Neural cell (in vitro differentiated cells): Measurements from ENCODE around the gene MBNL3. TPM values are rescaled to one million over a fixed set of nuclear protein-coding genes. Genes with fewer than 3 reads are reported as not detected.

Experiments used
- H2AFZ ChIP-seq: fragments of 200-600, 300-800 bp; sonication (generic), shearing (Covaris generic); 2 replicates; pipeline ENCODE4 v1.6.0; 2014; ENCODE audit warnings: low read depth, mild to moderate bottlenecking, antibody characterized with exemption, low read length, moderate library complexity
- H3F3A ChIP-seq: fragments of 200-600 bp; shearing (Covaris generic); 2 replicates; pipeline ENCODE4 v1.6.1; 2016; ENCODE audit warnings: mild to moderate bottlenecking, moderate library complexity, mixed read lengths, antibody characterized with exemption, low read length; ENCODE audit not compliant: insufficient read depth, poor library complexity, severe bottlenecking
- H3K27ac ChIP-seq: fragments of 200-600, 300-800 bp; sonication (generic), shearing (Covaris generic); 2 replicates; pipeline ENCODE4 v1.5.1; 2014; ENCODE audit warnings: mild to moderate bottlenecking, low read length, moderate library complexity
- H3K27me3 ChIP-seq: fragments of 300-800, 200-600 bp; sonication (generic), shearing (Covaris generic); 2 replicates; pipeline ENCODE4 v1.6.0; 2014; ENCODE audit warnings: mild to moderate bottlenecking, low read depth, low read length, moderate library complexity; ENCODE audit not compliant: insufficient read depth
- H3K36me3 ChIP-seq: fragments of 300-800, 200-600 bp; sonication (generic), shearing (Covaris generic); 2 replicates; pipeline ENCODE4 v1.5.1; 2014; ENCODE audit warnings: mild to moderate bottlenecking, antibody characterized with exemption, low read length, moderate library complexity; ENCODE audit not compliant: insufficient read depth
- H3K4me2 ChIP-seq: fragments of 300-800, 200-600 bp; sonication (generic), shearing (Covaris generic); 2 replicates; pipeline ENCODE4 v1.6.0; 2014; ENCODE audit warnings: mild to moderate bottlenecking, low read length
- H3K4me3 ChIP-seq: fragments of 300-800, 200-600 bp; sonication (generic), shearing (Covaris generic); 2 replicates; pipeline ENCODE4 v1.5.1; 2014; ENCODE audit warnings: mild to moderate bottlenecking, low read length, moderate library complexity
- H3K79me2 ChIP-seq: fragments of 200-600 bp; shearing (Covaris generic); replicated peaks from 2 replicates; pipeline ENCODE4 v1.6.0; 2014; ENCODE audit warnings: mild to moderate bottlenecking, low read length, moderate library complexity; ENCODE audit not compliant: insufficient read depth
- H3K9ac ChIP-seq: fragments of 300-800, 200-600 bp; sonication (generic), shearing (Covaris generic); 2 replicates; pipeline ENCODE4 v1.6.1; 2016; ENCODE audit warnings: mild to moderate bottlenecking, low read length, mixed read lengths
- H3K9me2 ChIP-seq: fragments of 200-600 bp; shearing (Covaris generic); 2 replicates; pipeline ENCODE4 v1.6.1; 2016; ENCODE audit warnings: mild to moderate bottlenecking, low read length, mixed read lengths; ENCODE audit not compliant: insufficient read depth
- H3K9me3 ChIP-seq: fragments of 200-600, 300-800 bp; sonication (generic), shearing (Covaris generic); 2 replicates; pipeline ENCODE4 v1.6.1; 2016; ENCODE audit warnings: mild to moderate bottlenecking, mixed run types, low read length, moderate library complexity, mixed read lengths
- H4K20me1 ChIP-seq: fragments of 200-600 bp; shearing (Covaris generic); 2 replicates; pipeline ENCODE4 v1.6.1; 2016; ENCODE audit warnings: mild to moderate bottlenecking, mixed run types; ENCODE audit not compliant: insufficient read depth
- EP300 ChIP-seq: fragments of 450-650 bp; conservative IDR thresholded peaks from 2 replicates; pipeline ENCODE4 v1.6.1; 2014; ENCODE audit warnings: antibody characterized with exemption, mild to moderate bottlenecking, moderate library complexity; ENCODE audit not compliant: poor library complexity, severe bottlenecking
- EZH2 ChIP-seq: fragments of 200-600, 300-800 bp; shearing (Covaris generic), sonication (generic); IDR thresholded peaks from 2 replicates; pipeline ENCODE4 v1.6.1; 2014; ENCODE audit warnings: antibody characterized with exemption, low read length, borderline replicate concordance, mild to moderate bottlenecking; ENCODE audit not compliant: insufficient read depth, poor library complexity, severe bottlenecking
- MXI1 ChIP-seq: fragments of 450-650 bp; conservative IDR thresholded peaks from 2 replicates; pipeline ENCODE4 v1.6.1; 2014; ENCODE audit warnings: antibody characterized with exemption, mild to moderate bottlenecking; ENCODE audit not compliant: poor library complexity, severe bottlenecking
- POLR2AphosphoS5 ChIP-seq: IDR thresholded peaks from 2 replicates; pipeline ENCODE4 v1.6.1; 2012
- RAD21 ChIP-seq: fragments of 450-650 bp; conservative IDR thresholded peaks from 2 replicates; pipeline ENCODE4 v1.6.1; 2014; ENCODE audit warnings: antibody characterized with exemption, mild to moderate bottlenecking, moderate library complexity
- REST ChIP-seq: IDR thresholded peaks from 2 replicates; pipeline ENCODE4 v1.6.1; 2012; ENCODE audit warnings: borderline replicate concordance
- SMC3 ChIP-seq: fragments of 450-650 bp; conservative IDR thresholded peaks from 2 replicates; pipeline ENCODE4 v1.6.1; 2014; ENCODE audit warnings: antibody characterized with exemption, mild to moderate bottlenecking, moderate library complexity; ENCODE audit not compliant: poor library complexity
- TAF1 ChIP-seq: IDR thresholded peaks from 2 replicates; pipeline ENCODE4 v1.6.1; 2012; ENCODE audit warnings: low read depth
- polyA plus RNA-seq: library from polyadenylated mRNA; depleted of rRNA; stranded (reverse); fragments of >200 nt; gene quantifications from 2 replicates; pipeline ENCODE4 v1.2.3, GENCODE V29; 2014
- TF ChIP-seq, protein P1 (sequence below): fragments of 450-650 bp; IDR thresholded peaks from 2 replicates; pipeline ENCODE4 v1.5.1; 2014; ENCODE audit warnings: antibody characterized with exemption, mild to moderate bottlenecking, moderate library complexity; ENCODE audit not compliant: poor library complexity, severe bottlenecking

The MBNL3 gene
- polyA plus RNA-seq, 1 donor from 2014 or later = 0.09 TPM

DNA sequence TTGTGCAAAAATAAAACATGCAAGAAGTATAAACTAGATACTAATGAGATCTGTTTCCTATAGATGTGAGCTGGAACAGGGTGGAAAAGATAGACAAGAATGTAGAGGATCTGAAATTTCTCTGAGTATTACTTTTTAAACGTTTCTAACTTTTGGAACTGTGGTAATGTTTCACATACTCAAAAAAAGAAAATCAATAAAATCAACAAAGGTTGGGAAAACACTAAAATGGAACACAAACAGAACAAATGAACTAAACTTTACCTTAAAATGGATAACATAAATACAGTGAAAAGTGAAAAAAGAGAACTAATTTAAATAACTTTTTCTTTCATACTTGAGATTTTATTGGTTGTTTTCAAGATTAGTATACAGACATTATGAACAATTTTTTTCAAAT lies 32.0 kb upstream of the MBNL3 start:
- no peaks in the 10 kb centered on the region for H4K20me1 ChIP-seq
- H3F3A ChIP-seq = no peaks in the 10 kb centered on the region
- no peaks in the 10 kb centered on the region for H3K9me2 ChIP-seq
- no peak overlapping the region for H3K9ac ChIP-seq
- no peak overlapping the region for H3K4me3 ChIP-seq
- no peak for TF ChIP-seq POLR2AphosphoS5
- no peak overlapping the region for H3K4me2 ChIP-seq
- H3K36me3 ChIP-seq = no peaks in the 10 kb centered on the region
- no peaks in the 10 kb centered on the region for H3K27me3 ChIP-seq
- H3K27ac ChIP-seq = no peak overlapping the region
- no peaks in the 10 kb centered on the region for H3K79me2 ChIP-seq
- no peaks in the 10 kb centered on the region for H3K9me3 ChIP-seq
- no peak overlapping the region for H2AFZ ChIP-seq

- H3K9me3 ChIP-seq = no peaks in the 10 kb centered on the region
- H3K4me2 ChIP-seq = no peak overlapping the region
- no peak overlapping the region for H3K27ac ChIP-seq
- no peaks in the 10 kb centered on the region for H3K27me3 ChIP-seq
- H3F3A ChIP-seq = no peaks in the 10 kb centered on the region
- H4K20me1 ChIP-seq = no peaks in the 10 kb centered on the region
- H3K36me3 ChIP-seq = no peaks in the 10 kb centered on the region
- no peak overlapping the region for H3K4me3 ChIP-seq
- no peaks in the 10 kb centered on the region for H3K9me2 ChIP-seq
- H3K79me2 ChIP-seq = no peaks in the 10 kb centered on the region
- no peak for TF ChIP-seq POLR2AphosphoS5
- no peak for TF ChIP-seq EZH2
- TF ChIP-seq, protein P1, sequence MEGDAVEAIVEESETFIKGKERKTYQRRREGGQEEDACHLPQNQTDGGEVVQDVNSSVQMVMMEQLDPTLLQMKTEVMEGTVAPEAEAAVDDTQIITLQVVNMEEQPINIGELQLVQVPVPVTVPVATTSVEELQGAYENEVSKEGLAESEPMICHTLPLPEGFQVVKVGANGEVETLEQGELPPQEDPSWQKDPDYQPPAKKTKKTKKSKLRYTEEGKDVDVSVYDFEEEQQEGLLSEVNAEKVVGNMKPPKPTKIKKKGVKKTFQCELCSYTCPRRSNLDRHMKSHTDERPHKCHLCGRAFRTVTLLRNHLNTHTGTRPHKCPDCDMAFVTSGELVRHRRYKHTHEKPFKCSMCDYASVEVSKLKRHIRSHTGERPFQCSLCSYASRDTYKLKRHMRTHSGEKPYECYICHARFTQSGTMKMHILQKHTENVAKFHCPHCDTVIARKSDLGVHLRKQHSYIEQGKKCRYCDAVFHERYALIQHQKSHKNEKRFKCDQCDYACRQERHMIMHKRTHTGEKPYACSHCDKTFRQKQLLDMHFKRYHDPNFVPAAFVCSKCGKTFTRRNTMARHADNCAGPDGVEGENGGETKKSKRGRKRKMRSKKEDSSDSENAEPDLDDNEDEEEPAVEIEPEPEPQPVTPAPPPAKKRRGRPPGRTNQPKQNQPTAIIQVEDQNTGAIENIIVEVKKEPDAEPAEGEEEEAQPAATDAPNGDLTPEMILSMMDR = no peak
- TF ChIP-seq RAD21 = no peak
- no peak for TF ChIP-seq MXI1
- no peak for TF ChIP-seq EP300
- TF ChIP-seq REST = no peak
- no peak for TF ChIP-seq TAF1
- TF ChIP-seq SMC3 = no peak
- no peak overlapping the region for H2AFZ ChIP-seq
- no peak overlapping the region for H3K9ac ChIP-seq
These were observed 31.4 kb upstream of the MBNL3 start for GRCh38 chrX:132520213-132520612.

GRCh38 chrX:132518401-132518800 lies 29.6 kb upstream of the MBNL3 start:
- TF ChIP-seq POLR2AphosphoS5 (no peak), TAF1 (no peak), EZH2 (no peak), REST (no peak), EP300 (no peak), MXI1 (no peak), SMC3 (no peak), RAD21 (no peak)
- TF ChIP-seq, protein P1 = no peak
- H3K9me2 ChIP-seq = no peaks in the 10 kb centered on the region
- H3K4me3 ChIP-seq = no peak overlapping the region
- H3K27me3 ChIP-seq = no peaks in the 10 kb centered on the region
- no peak overlapping the region for H3K4me2 ChIP-seq
- H4K20me1 ChIP-seq = no peaks in the 10 kb centered on the region
- no peaks in the 10 kb centered on the region for H3K9me3 ChIP-seq
- H3K27ac ChIP-seq = no peak overlapping the region
- H2AFZ ChIP-seq = no peak overlapping the region
- no peaks in the 10 kb centered on the region for H3K79me2 ChIP-seq
- H3K36me3 ChIP-seq = no peaks in the 10 kb centered on the region
- no peaks in the 10 kb centered on the region for H3F3A ChIP-seq
- H3K9ac ChIP-seq = no peak overlapping the region
